Measurements from ENCODE around the gene RAD50.

The RAD50 gene

GRCh38 chr5:132663771-132664695 is 107.3 kb downstream of the RAD50 start:
- H3K36me3 ChIP-seq (replicated peaks; ENCODE audit: insufficient read depth, low read length) = no peaks in the 10 kb centered on the region
- no peak overlapping the region for H3K4me3 ChIP-seq (ENCODE audit: low read length)
- no peaks in the 10 kb centered on the region for H3K79me2 ChIP-seq (ENCODE audit: low read length)
- no peak overlapping the region for H3K4me2 ChIP-seq (ENCODE audit: low read depth, low read length)
- no peak for DNase-seq
- no peaks in the 10 kb centered on the region for H3F3A ChIP-seq (ENCODE audit: insufficient read depth, low read length)
- no peak for TF ChIP-seq CTCF (IDR thresholded peaks at IDR 0.05; ENCODE audit: low read length)
- no peaks in the 10 kb centered on the region for H3K9me3 ChIP-seq (replicated peaks; ENCODE audit: insufficient read depth, low read length)
- no peaks in the 10 kb centered on the region for H4K20me1 ChIP-seq (ENCODE audit: insufficient read depth, low read length)
- H2AFZ ChIP-seq (ENCODE audit: low read length) = peak overlapping the region; percentile 58
- no peaks in the 10 kb centered on the region for H3K9me2 ChIP-seq (replicated peaks; ENCODE audit: insufficient read depth, low read length)
- H3K27me3 ChIP-seq (replicated peaks; ENCODE audit: insufficient read depth, low read length) = no peaks in the 10 kb centered on the region
- H3K4me1 ChIP-seq (ENCODE audit: low read length) = peaks cover 6% of the 10 kb centered on the region
- H3K9ac ChIP-seq (ENCODE audit: low read length) = no peak overlapping the region
- H3K27ac ChIP-seq (ENCODE audit: low read length) = no peak overlapping the region

GRCh38 chr5:132664696-132665209 is 108.0 kb downstream of the RAD50 start:
- Histone ChIP-seq H4K20me1 (ENCODE audit: insufficient read depth, low read length) (no peaks in the 10 kb centered on the region), H2AFZ (ENCODE audit: low read length) (no peak overlapping the region), H3K9me2 (replicated peaks; ENCODE audit: insufficient read depth, low read length) (no peaks in the 10 kb centered on the region), H3K9me3 (replicated peaks; ENCODE audit: insufficient read depth, low read length) (no peaks in the 10 kb centered on the region), H3K36me3 (replicated peaks; ENCODE audit: insufficient read depth, low read length) (no peaks in the 10 kb centered on the region), H3K9ac (ENCODE audit: low read length) (no peak overlapping the region), H3K27ac (ENCODE audit: low read length) (no peak overlapping the region), H3K79me2 (ENCODE audit: low read length) (no peaks in the 10 kb centered on the region), H3K27me3 (replicated peaks; ENCODE audit: insufficient read depth, low read length) (no peaks in the 10 kb centered on the region), H3F3A (ENCODE audit: insufficient read depth, low read length) (no peaks in the 10 kb centered on the region), H3K4me2 (ENCODE audit: low read depth, low read length) (no peak overlapping the region), H3K4me3 (ENCODE audit: low read length) (no peak overlapping the region), H3K4me1 (ENCODE audit: low read length) (peaks cover 6% of the 10 kb centered on the region)
- no peak for DNase-seq
- no peak for TF ChIP-seq CTCF (IDR thresholded peaks at IDR 0.05; ENCODE audit: low read length)
- no peak for TF ChIP-seq EZH2phosphoT487 (IDR thresholded peaks at IDR 0.05; ENCODE audit: low read length)
- TF ChIP-seq EZH2 (optimal IDR thresholded peaks at IDR 0.05; ENCODE audit: low read depth, low read length) = no peak

- Histone ChIP-seq H3K4me2 (ENCODE audit: low read depth, low read length) (no peak overlapping the region), H3K79me2 (ENCODE audit: low read length) (no peaks in the 10 kb centered on the region), H3K36me3 (replicated peaks; ENCODE audit: insufficient read depth, low read length) (no peaks in the 10 kb centered on the region), H3K4me3 (ENCODE audit: low read length) (no peak overlapping the region), H2AFZ (ENCODE audit: low read length) (no peak overlapping the region), H3K9ac (ENCODE audit: low read length) (no peak overlapping the region), H3K9me3 (replicated peaks; ENCODE audit: insufficient read depth, low read length) (no peaks in the 10 kb centered on the region), H4K20me1 (ENCODE audit: insufficient read depth, low read length) (no peaks in the 10 kb centered on the region), H3K27ac (ENCODE audit: low read length) (no peak overlapping the region), H3F3A (ENCODE audit: insufficient read depth, low read length) (no peaks in the 10 kb centered on the region), H3K27me3 (replicated peaks; ENCODE audit: insufficient read depth, low read length) (no peaks in the 10 kb centered on the region), H3K4me1 (ENCODE audit: low read length) (peaks cover 6% of the 10 kb centered on the region), H3K9me2 (replicated peaks; ENCODE audit: insufficient read depth, low read length) (no peaks in the 10 kb centered on the region)
- no peak for DNase-seq
- TF ChIP-seq CTCF (IDR thresholded peaks at IDR 0.05; ENCODE audit: low read length) (no peak), EZH2 (optimal IDR thresholded peaks at IDR 0.05; ENCODE audit: low read depth, low read length) (no peak), EZH2phosphoT487 (IDR thresholded peaks at IDR 0.05; ENCODE audit: low read length) (no peak)
Measured at GRCh38 chr5:132665574-132666080, 108.8 kb downstream of the RAD50 start.
